ENCODE results near the gene FGD4. TPM values are rescaled to one million over a fixed set of nuclear protein-coding genes. Genes with fewer than 3 reads are reported as not detected.

Gene FGD4
- 6.8 and 15.9 TPM in 2 replicates for total RNA-seq (2012; rRNA removed)

GRCh38 chr12:32399370-32400113, at the start of gene FGD4:
TSS of gene FGD4 (plus strand) at chr12:32399558.
- Histone ChIP-seq H3K36me3 (ENCODE audit: insufficient read depth, low read length) (no peaks in the 10 kb centered on the region), H3K4me3 (ENCODE audit: low read length) (peak within 1 kb of the TSS; percentile 99), H3K27me3 (ENCODE audit: control insufficient read depth, insufficient read depth, low read length) (no peaks in the 10 kb centered on the region), H3K4me1 (ENCODE audit: control insufficient read depth, insufficient read depth, low read length) (peaks cover 13% of the 10 kb centered on the region), H3K9me3 (replicated peaks; ENCODE audit: low read length) (no peaks in the 10 kb centered on the region), H3K4me2 (ENCODE audit: low read length) (peak within 1 kb of the TSS; percentile 94), H3K9ac (ENCODE audit: low read depth, low read length) (peak within 1 kb of the TSS; percentile 78)

DNA sequence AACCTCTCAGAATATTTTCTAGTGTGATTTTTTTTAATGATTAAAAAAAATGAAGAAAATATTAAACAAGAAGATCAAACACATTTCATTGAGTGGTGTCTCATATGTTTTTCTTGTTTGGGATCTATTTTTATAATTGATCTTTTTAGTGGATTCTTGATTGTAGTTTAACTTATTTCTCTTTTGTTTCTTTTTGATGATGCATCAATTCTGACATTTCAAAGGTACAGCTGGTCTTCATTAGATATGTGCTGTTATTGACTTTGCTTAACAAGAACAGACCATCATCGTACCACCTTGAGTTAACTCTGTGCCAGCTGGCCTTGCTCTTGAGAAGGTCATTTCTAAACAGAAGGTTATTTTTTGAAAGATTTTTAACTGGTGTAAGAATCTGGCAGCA, 45.8 kb upstream of the FGD4 start:
- Histone ChIP-seq H3K4me3 (ENCODE audit: low read length) (no peak overlapping the region), H3K36me3 (ENCODE audit: insufficient read depth, low read length) (peaks cover 8% of the 10 kb centered on the region), H3K4me1 (ENCODE audit: control insufficient read depth, insufficient read depth, low read length) (no peaks in the 10 kb centered on the region), H3K9ac (ENCODE audit: low read depth, low read length) (no peak overlapping the region), H3K27me3 (ENCODE audit: control insufficient read depth, insufficient read depth, low read length) (no peaks in the 10 kb centered on the region), H3K4me2 (ENCODE audit: low read length) (no peak overlapping the region), H3K9me3 (replicated peaks; ENCODE audit: low read length) (no peaks in the 10 kb centered on the region)

GRCh38 chr12:32357601-32358249, 41.6 kb upstream of the FGD4 start:
- Histone ChIP-seq H3K4me1 (ENCODE audit: control insufficient read depth, insufficient read depth, low read length) (no peaks in the 10 kb centered on the region), H3K27me3 (ENCODE audit: control insufficient read depth, insufficient read depth, low read length) (no peaks in the 10 kb centered on the region), H3K4me3 (ENCODE audit: low read length) (no peak overlapping the region), H3K4me2 (ENCODE audit: low read length) (no peak overlapping the region), H3K36me3 (ENCODE audit: insufficient read depth, low read length) (peaks cover 2% of the 10 kb centered on the region), H3K9me3 (replicated peaks; ENCODE audit: low read length) (no peaks in the 10 kb centered on the region), H3K9ac (ENCODE audit: low read depth, low read length) (no peak overlapping the region)

GRCh38 chr12:32360956-32361355, 38.4 kb upstream of the FGD4 start:
- H3K4me1 ChIP-seq (ENCODE audit: control insufficient read depth, insufficient read depth, low read length) = peaks cover 5% of the 10 kb centered on the region
- no peaks in the 10 kb centered on the region for H3K27me3 ChIP-seq (ENCODE audit: control insufficient read depth, insufficient read depth, low read length)
- H3K9me3 ChIP-seq (replicated peaks; ENCODE audit: low read length) = no peaks in the 10 kb centered on the region
- no peaks in the 10 kb centered on the region for H3K36me3 ChIP-seq (ENCODE audit: insufficient read depth, low read length)
- no peak overlapping the region for H3K4me3 ChIP-seq (ENCODE audit: low read length)
- no peak overlapping the region for H3K9ac ChIP-seq (ENCODE audit: low read depth, low read length)
- no peak overlapping the region for H3K4me2 ChIP-seq (ENCODE audit: low read length)

GRCh38 chr12:32362892-32363291, 36.5 kb upstream of the FGD4 start:
- H3K4me1 ChIP-seq (ENCODE audit: control insufficient read depth, insufficient read depth, low read length) = peaks cover 5% of the 10 kb centered on the region
- no peak overlapping the region for H3K9ac ChIP-seq (ENCODE audit: low read depth, low read length)
- no peaks in the 10 kb centered on the region for H3K9me3 ChIP-seq (replicated peaks; ENCODE audit: low read length)
- H3K36me3 ChIP-seq (ENCODE audit: insufficient read depth, low read length) = no peaks in the 10 kb centered on the region
- H3K4me3 ChIP-seq (ENCODE audit: low read length) = no peak overlapping the region
- H3K27me3 ChIP-seq (ENCODE audit: control insufficient read depth, insufficient read depth, low read length) = no peaks in the 10 kb centered on the region
- H3K4me2 ChIP-seq (ENCODE audit: low read length) = no peak overlapping the region

DNA sequence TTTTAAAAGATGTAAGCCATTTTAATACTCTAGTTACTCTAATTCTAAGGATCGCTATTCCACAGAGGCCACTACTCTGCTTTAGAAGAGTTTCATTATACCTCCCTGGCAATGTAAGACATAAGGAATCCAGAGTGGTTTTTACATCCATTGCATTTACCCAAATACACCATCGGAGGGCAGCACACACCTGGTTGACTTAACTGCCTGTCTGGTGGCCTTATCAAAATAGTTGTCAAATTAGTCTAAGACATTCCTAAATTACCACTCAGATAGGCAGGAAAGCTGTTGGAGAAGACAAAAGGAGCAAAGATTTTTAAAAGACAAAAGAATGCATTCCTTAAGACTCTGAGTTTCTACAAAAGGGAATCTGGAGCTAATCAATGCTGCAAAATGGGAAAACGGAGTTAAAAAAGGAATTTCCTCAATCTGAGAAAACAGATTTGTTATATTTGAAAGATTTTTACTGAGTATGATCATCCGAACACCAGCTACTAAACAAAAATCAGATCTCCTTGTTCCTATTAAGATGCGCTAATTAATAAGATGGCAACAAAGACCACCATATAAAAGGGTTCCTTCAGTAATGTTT, 33.8 kb upstream of the FGD4 start:
- no peaks in the 10 kb centered on the region for H3K27me3 ChIP-seq (ENCODE audit: control insufficient read depth, insufficient read depth, low read length)
- no peak overlapping the region for H3K4me3 ChIP-seq (ENCODE audit: low read length)
- peaks cover 5% of the 10 kb centered on the region for H3K36me3 ChIP-seq (ENCODE audit: insufficient read depth, low read length)
- H3K4me2 ChIP-seq (ENCODE audit: low read length) = no peak overlapping the region
- H3K4me1 ChIP-seq (ENCODE audit: control insufficient read depth, insufficient read depth, low read length) = peaks cover 5% of the 10 kb centered on the region
- no peaks in the 10 kb centered on the region for H3K9me3 ChIP-seq (replicated peaks; ENCODE audit: low read length)
- H3K9ac ChIP-seq (ENCODE audit: low read depth, low read length) = no peak overlapping the region

GRCh38 chr12:32366714-32367113, 32.6 kb upstream of the FGD4 start:
- H3K4me1 ChIP-seq (ENCODE audit: control insufficient read depth, insufficient read depth, low read length) = peaks cover 5% of the 10 kb centered on the region
- no peak overlapping the region for H3K4me3 ChIP-seq (ENCODE audit: low read length)
- no peaks in the 10 kb centered on the region for H3K27me3 ChIP-seq (ENCODE audit: control insufficient read depth, insufficient read depth, low read length)

GRCh38 chr12:32367381-32367780, 32.0 kb upstream of the FGD4 start:
- H3K4me3 ChIP-seq (ENCODE audit: low read length) = no peak overlapping the region
- H3K27me3 ChIP-seq (ENCODE audit: control insufficient read depth, insufficient read depth, low read length) = no peaks in the 10 kb centered on the region
- no peaks in the 10 kb centered on the region for H3K9me3 ChIP-seq (replicated peaks; ENCODE audit: low read length)
- H3K4me2 ChIP-seq (ENCODE audit: low read length) = no peak overlapping the region
- H3K36me3 ChIP-seq (ENCODE audit: insufficient read depth, low read length) = peaks cover 5% of the 10 kb centered on the region
- peaks cover 5% of the 10 kb centered on the region for H3K4me1 ChIP-seq (ENCODE audit: control insufficient read depth, insufficient read depth, low read length)
- H3K9ac ChIP-seq (ENCODE audit: low read depth, low read length) = no peak overlapping the region

More at GRCh38 chr12:32366714-32367113, 32.6 kb upstream of the FGD4 start:
- H3K9ac ChIP-seq (ENCODE audit: low read depth, low read length) = no peak overlapping the region
- peaks cover 5% of the 10 kb centered on the region for H3K36me3 ChIP-seq (ENCODE audit: insufficient read depth, low read length)
- H3K9me3 ChIP-seq (replicated peaks; ENCODE audit: low read length) = no peaks in the 10 kb centered on the region
- H3K4me2 ChIP-seq (ENCODE audit: low read length) = no peak overlapping the region

- Histone ChIP-seq H3K27me3 (ENCODE audit: control insufficient read depth, insufficient read depth, low read length) (no peaks in the 10 kb centered on the region), H3K9me3 (replicated peaks; ENCODE audit: low read length) (no peaks in the 10 kb centered on the region), H3K4me3 (ENCODE audit: low read length) (no peak overlapping the region), H3K4me2 (ENCODE audit: low read length) (no peak overlapping the region), H3K9ac (ENCODE audit: low read depth, low read length) (no peak overlapping the region), H3K36me3 (ENCODE audit: insufficient read depth, low read length) (peaks cover 5% of the 10 kb centered on the region), H3K4me1 (ENCODE audit: control insufficient read depth, insufficient read depth, low read length) (peaks cover 5% of the 10 kb centered on the region)
These were observed 30.2 kb upstream of the FGD4 start for GRCh38 chr12:32369202-32369601.

DNA sequence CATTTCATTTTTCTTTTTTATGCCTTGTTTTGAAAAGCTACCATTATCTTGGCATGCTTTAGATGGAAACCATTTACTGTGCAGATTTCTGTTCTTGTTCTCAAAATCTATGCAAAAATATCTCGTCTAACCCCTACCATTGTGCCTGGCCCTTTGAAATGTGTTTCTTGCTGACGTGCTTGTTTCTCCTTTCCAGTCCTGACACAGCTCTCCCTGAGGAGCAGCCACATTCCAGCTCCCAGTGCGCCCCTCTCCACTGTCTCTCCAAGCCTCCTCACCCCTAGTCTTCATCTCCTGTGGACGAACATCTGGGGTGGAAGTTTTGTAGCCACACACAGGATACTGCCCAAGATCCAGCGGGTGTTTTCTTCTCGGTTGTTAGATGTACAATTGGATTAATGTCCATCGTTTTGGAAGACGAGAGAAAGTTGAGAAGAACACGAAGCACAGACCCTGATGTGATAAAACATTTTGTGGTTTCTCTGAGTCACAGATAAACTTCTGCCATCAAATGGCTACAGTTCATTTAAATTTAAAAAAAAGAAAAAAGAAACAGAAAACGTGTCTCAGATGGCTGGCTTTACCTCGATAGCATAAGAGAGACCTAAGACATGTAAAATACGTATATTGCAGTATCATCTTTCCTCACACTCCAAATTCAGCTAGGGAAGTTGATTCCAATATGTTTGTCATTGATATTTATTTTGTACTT, 21.9 kb upstream of the FGD4 start:
- H3K27me3 ChIP-seq (ENCODE audit: control insufficient read depth, insufficient read depth, low read length) = no peaks in the 10 kb centered on the region
- no peak overlapping the region for H3K4me2 ChIP-seq (ENCODE audit: low read length)
- no peak overlapping the region for H3K9ac ChIP-seq (ENCODE audit: low read depth, low read length)
- H3K36me3 ChIP-seq (ENCODE audit: insufficient read depth, low read length) = no peaks in the 10 kb centered on the region
- peaks cover 3% of the 10 kb centered on the region for H3K4me1 ChIP-seq (ENCODE audit: control insufficient read depth, insufficient read depth, low read length)
- H3K9me3 ChIP-seq (replicated peaks; ENCODE audit: low read length) = no peaks in the 10 kb centered on the region
- no peak overlapping the region for H3K4me3 ChIP-seq (ENCODE audit: low read length)

DNA sequence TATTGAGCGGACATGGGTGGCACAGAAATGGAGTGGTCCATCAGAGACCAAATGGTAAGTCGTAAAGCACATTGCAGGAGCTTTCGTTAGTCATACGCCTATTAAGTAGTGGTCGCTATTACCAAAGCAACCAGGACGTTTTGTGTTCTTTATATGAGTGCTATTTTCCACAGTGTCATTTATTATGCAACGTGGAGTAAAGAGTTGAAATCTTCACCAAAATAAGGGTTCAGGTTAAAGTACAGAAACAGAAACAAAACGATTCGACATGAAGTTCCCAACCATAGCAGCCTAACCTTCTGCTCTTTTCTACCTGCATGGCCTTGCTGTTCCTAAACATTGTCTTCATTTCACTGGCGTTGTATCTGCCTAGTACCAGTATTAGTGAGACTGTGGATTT, 20.1 kb upstream of the FGD4 start:
- Histone ChIP-seq H3K27me3 (ENCODE audit: control insufficient read depth, insufficient read depth, low read length) (no peaks in the 10 kb centered on the region), H3K9ac (ENCODE audit: low read depth, low read length) (no peak overlapping the region), H3K4me1 (ENCODE audit: control insufficient read depth, insufficient read depth, low read length) (peaks cover 3% of the 10 kb centered on the region), H3K4me3 (ENCODE audit: low read length) (no peak overlapping the region), H3K36me3 (ENCODE audit: insufficient read depth, low read length) (no peaks in the 10 kb centered on the region), H3K4me2 (ENCODE audit: low read length) (no peak overlapping the region), H3K9me3 (replicated peaks; ENCODE audit: low read length) (no peaks in the 10 kb centered on the region)

Data from skeletal muscle satellite cell (primary cell).